GM15510 (cell line): ENCODE data around the gene HCN2.
A peak's percentile ranks its signal among the peaks of the same experiment; 100 is the strongest.

Source experiments
- POLR2A ChIP-seq: IDR thresholded peaks from 3 replicates; pipeline ENCODE4 v1.6.1; 2011; ENCODE audit warnings: borderline replicate concordance; ENCODE audit not compliant: insufficient read length; ENCODE audit errors: extremely low read depth

HCN2 gene

DNA sequence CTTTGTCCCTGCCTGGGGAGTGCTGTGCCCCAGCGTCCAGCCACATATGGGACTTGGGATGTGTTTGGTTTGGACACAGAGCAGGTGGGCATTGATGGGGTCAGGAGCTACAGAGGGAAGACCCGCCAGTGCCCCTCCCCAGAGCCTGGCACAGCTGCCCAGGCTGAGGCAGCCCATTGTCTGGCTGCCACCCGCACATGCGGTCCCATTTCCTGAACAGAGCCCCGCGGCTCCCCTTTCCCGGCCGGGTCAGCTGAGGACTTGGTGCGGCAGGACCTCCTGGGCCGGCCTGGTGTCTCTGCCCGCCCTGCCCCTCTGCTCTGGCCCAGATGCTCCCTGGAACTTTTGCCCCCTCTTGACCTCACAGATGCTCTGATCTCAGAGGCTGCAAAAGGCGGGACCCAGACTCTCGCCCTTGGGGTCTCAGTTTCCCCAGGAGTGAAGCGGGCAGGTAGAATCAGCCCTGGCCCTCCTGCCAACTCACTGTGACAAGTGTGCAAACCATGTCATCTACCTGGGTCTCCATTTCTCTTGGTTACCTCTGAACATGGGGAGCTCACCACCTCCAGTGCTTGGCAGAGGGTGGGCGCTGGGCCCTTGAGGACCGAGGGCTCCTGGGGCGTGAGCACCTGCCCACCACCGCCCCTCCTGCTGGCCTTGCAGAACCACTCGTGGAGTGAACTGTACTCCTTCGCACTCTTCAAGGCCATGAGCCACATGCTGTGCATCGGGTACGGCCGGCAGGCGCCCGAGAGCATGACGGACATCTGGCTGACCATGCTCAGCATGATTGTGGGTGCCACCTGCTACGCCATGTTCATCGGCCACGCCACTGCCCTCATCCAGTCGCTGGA lies 17.8 kb downstream of the HCN2 start:
- no peak for TF ChIP-seq POLR2A

GRCh38 chr19:608155-609003 lies 18.7 kb downstream of the HCN2 start:
- TF ChIP-seq POLR2A: no peak

DNA sequence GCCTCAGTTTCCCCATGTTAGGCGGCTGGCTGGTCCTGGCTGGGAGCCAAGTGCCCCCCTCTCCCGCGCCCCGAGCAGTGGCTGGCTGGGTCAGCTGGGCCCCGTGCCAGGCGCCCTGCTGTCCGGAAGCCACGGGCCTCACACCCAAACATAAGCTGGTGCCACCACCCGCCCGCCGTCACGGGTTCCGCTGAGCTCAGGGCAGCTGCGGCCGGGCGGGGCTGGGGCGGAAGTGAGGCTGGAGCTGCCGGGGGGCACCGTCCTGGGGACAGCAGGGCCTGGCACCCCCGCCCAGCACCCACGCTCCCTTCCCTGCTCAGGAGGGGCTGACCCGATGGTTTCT lies 19.3 kb downstream of the HCN2 start:
- TF ChIP-seq POLR2A: no peak

DNA sequence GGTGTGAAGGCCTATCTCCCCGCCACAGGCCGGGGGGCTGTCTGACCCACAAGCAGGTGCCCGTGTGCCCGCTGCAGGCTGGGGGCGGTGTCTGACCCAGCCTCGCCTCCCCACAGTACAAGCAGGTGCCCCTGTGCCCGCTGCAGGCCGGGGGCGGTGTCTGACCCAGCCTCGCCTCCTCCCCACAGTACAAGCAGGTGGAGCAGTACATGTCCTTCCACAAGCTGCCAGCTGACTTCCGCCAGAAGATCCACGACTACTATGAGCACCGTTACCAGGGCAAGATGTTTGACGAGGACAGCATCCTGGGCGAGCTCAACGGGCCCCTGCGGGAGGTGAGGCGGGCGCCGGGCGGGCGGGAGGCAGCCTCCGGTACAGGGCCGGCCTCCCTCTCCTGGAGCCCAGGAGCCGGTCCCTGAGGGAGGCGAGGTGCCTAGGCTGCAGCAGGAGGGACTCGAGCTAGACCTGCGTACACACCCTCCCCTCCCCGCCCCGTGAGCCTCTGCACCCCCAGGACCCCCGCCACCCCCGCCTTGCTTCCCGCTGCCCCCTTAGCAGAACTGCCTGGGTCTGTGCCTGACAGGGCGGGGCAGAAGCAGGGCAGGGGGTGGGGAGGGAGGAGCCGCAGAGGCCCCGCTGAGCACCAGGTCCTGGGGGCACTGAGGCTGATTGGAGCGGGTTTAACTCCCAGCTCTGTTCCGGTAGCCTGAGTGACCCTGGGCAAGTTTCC lies 20.6 kb downstream of the HCN2 start:
- peak; percentile 8 for TF ChIP-seq POLR2A

- TF ChIP-seq POLR2A: peak; percentile 43
These were observed 21.3 kb downstream of the HCN2 start for GRCh38 chr19:610801-611480.

- TF ChIP-seq POLR2A: no peak
These were observed 21.8 kb downstream of the HCN2 start for GRCh38 chr19:611481-611868.

DNA sequence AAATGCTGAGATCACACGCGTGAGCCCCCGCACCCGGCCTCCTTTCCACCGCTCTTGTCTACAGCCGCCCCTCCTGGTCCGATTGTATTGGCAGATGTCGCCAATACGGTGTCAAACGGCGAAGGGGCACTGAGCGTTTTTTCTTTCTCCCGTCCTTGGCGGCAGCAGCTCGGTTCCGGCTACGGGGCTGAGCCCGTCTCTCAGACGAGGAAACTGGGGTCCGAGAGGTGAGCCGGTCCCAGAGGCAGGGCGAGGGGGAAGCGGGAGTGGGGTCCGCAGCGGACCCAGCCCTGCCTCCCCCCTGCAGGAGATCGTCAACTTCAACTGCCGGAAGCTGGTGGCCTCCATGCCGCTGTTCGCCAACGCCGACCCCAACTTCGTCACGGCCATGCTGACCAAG lies 23.3 kb downstream of the HCN2 start:
- no peak for TF ChIP-seq POLR2A

- TF ChIP-seq POLR2A: no peak
These were observed 24.3 kb downstream of the HCN2 start for GRCh38 chr19:613732-614567.

- no peak for TF ChIP-seq POLR2A
These were observed 25.9 kb downstream of the HCN2 start for GRCh38 chr19:615619-616018.

GRCh38 chr19:616062-616700 lies 26.5 kb downstream of the HCN2 start:
- no peak for TF ChIP-seq POLR2A

DNA sequence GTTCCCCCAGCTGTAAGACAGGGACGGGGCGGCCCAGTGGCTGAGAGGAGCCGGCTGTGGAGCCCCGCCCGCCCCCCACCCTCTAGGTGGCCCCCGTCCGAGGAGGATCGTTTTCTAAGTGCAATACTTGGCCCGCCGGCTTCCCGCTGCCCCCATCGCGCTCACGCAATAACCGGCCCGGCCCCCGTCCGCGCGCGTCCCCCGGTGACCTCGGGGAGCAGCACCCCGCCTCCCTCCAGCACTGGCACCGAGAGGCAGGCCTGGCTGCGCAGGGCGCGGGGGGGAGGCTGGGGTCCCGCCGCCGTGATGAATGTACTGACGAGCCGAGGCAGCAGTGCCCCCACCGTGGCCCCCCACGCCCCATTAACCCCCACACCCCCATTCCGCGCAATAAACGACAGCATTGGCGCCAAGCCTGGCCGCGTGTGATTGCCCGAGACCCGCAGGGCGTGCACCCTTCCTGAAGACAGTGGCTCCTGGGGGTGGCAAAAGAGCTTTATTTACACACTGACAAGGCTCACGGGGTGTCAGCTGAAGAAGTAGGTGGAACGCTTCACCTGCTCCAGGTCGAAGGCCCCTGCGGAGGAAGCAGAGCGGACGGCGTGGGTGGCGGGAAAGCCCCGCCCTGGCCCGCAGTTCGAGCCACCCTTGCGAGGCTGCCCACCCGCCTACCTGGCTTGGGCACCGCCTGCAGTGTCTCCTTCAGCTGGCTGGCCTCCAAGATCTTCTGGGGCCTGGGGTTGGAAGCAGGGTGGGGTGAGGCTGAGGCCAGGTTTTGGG lies 27.3 kb downstream of the HCN2 start:
- no peak for TF ChIP-seq POLR2A

GRCh38 chr19:617551-618246 lies 28.0 kb downstream of the HCN2 start:
- no peak for TF ChIP-seq POLR2A
